CD4-positive, alpha-beta T cell (primary cell): Measurements from ENCODE around the gene KSR2. TPM values are rescaled to one million over a fixed set of nuclear protein-coding genes. Genes with fewer than 3 reads are reported as not detected.

Experiments
- ATAC-seq: fragments of 200-7000 bp; cut with Tn5 transposase; one replicate; pipeline ENCODE4 v1.10.0; 2022; ENCODE audit warnings: mild to moderate bottlenecking; ENCODE audit not compliant: poor library complexity
- CTCF ChIA-PET: fragments of 350-600 bp; sonication (Branson Sonifier 250); formaldehyde crosslinking; loops from one replicate; lab custom pipeline; 2021; ENCODE audit warnings: antibody characterized with exemption, inconsistent platforms; lab: Charles Lee
- POLR2A ChIA-PET: fragments of 350-600 bp; sonication (Branson Sonifier 250); formaldehyde crosslinking; loops from one replicate; lab custom pipeline; 2021; ENCODE audit warnings: antibody characterized with exemption, inconsistent platforms; lab: Charles Lee
- DNase-seq, 14 experiments: peaks; one replicate each; pipeline ENCODE4 v3.0.0-alpha.2; 2013 to 2020; ENCODE audit warnings: mixed read lengths in 2 of 14
- H3K27ac ChIP-seq, 2 donors: one replicate each; pipeline versions ENCODE4 v1.5.1 to v1.7.0; 2013; ENCODE audit warnings: low read length in 2 of 2, low read depth in 1 of 2, mild to moderate bottlenecking in 1 of 2
- H3K27me3 ChIP-seq, 2 experiments: 1 replicate in 1 of 2; 2 replicates in 1 of 2; pipeline versions ENCODE4 v1.6.1 to v1.7.0; 2013; ENCODE audit warnings: low read length in 2 of 2, control low read depth in 1 of 2, mild to moderate bottlenecking in 1 of 2, moderate library complexity in 1 of 2; ENCODE audit not compliant: insufficient read depth in 2 of 2, control insufficient read depth in 1 of 2
- H3K36me3 ChIP-seq: one replicate; pipeline ENCODE4 v1.6.1; 2013; ENCODE audit warnings: low read length, control low read depth; ENCODE audit not compliant: insufficient read depth
- H3K4me1 ChIP-seq: one replicate; pipeline ENCODE4 v1.6.1; 2013; ENCODE audit warnings: low read length, control low read depth; ENCODE audit not compliant: insufficient read depth
- H3K4me3 ChIP-seq: one replicate; pipeline ENCODE4 v1.5.1; 2013; ENCODE audit warnings: mild to moderate bottlenecking, low read length, moderate library complexity
- H3K9me3 ChIP-seq, 2 experiments: 1 replicate in 1 of 2; 2 replicates in 1 of 2; pipeline versions ENCODE4 v1.6.1 to v1.7.0; 2013; ENCODE audit warnings: low read length in 2 of 2, mild to moderate bottlenecking in 2 of 2, control low read depth in 1 of 2, moderate library complexity in 1 of 2; ENCODE audit not compliant: control insufficient read depth in 1 of 2, insufficient read depth in 1 of 2
- H3K27ac Mint-ChIP-seq: one replicate; pipeline ENCODE4 v1.8.0; 2020; ENCODE audit warnings: mixed read lengths
- H3K27me3 Mint-ChIP-seq: one replicate; pipeline ENCODE4 v1.8.0; 2021; ENCODE audit warnings: mixed read lengths
- H3K36me3 Mint-ChIP-seq: one replicate; pipeline ENCODE4 v1.8.0; 2021; ENCODE audit warnings: low read depth, mixed read lengths
- H3K4me1 Mint-ChIP-seq: one replicate; pipeline ENCODE4 v1.8.0; 2021; ENCODE audit warnings: low read depth, mixed read lengths
- H3K4me3 Mint-ChIP-seq: one replicate; pipeline ENCODE4 v1.8.0; 2020; ENCODE audit warnings: mild to moderate bottlenecking, mixed read lengths
- H3K9me3 Mint-ChIP-seq: one replicate; pipeline ENCODE4 v1.8.0; 2020; ENCODE audit warnings: mixed read lengths
- CTCF ChIP-seq: fragments of 200-600 bp; IDR thresholded peaks from one replicate; pipeline ENCODE4 v1.8.0; 2022; ENCODE audit warnings: antibody characterized with exemption, mild to moderate bottlenecking
- intact Hi-C, 2 experiments: fragments of 100-400 bp; cut with DNase I in 1 of 2; cut with micrococcal nuclease in 1 of 2; formaldehyde crosslinking; loops; one replicate each; pipeline versions ENCODE4 v1.15.1 to v1.9.0; 2023 to 2025; cut with DNase I, micrococcal nuclease
- total RNA-seq, 174 experiments: library from RNA in 2 of 174; stranded (reverse) in 2 of 174; gene quantifications; one replicate each; pipeline ENCODE4 v1.2.3 and lab custom pipeline; 2021 to 2026

Gene KSR2
- total RNA-seq, 2 experiments from 2014 or later: 0.05 to 0.17 TPM

GRCh38 chr12:118013283-118013682 is 44.5 kb upstream of the KSR2 start:
- H3K4me3 ChIP-seq: no peak overlapping the region
- H3K27ac Mint-ChIP-seq: no peak overlapping the region
- H3K4me3 Mint-ChIP-seq: no peak overlapping the region
- H3K4me1 ChIP-seq: peaks cover 17% of the 10 kb centered on the region
- no peak for ATAC-seq
- intact Hi-C loops: loop anchor here in 1 of 2 experiments (10.0 kb wide), 2 partner anchors 1198 to 1278 kb away; partner anchors contain the start of genes RNFT2 and SPRING1
- no peaks in the 10 kb centered on the region for H3K9me3 Mint-ChIP-seq
- no peak for DNase-seq
- ChIA-PET POLR2A (no interaction called here), CTCF (no interaction called here)
- TF ChIP-seq CTCF: no peak
- H3K36me3 ChIP-seq: no peaks in the 10 kb centered on the region
- H3K27me3 ChIP-seq: no peaks in the 10 kb centered on the region
- no peaks in the 10 kb centered on the region for H3K9me3 ChIP-seq
- H3K4me1 Mint-ChIP-seq: peaks cover 17% of the 10 kb centered on the region
- H3K36me3 Mint-ChIP-seq: peaks cover 15% of the 10 kb centered on the region
- no peak overlapping the region for H3K27ac ChIP-seq
- H3K27me3 Mint-ChIP-seq: no peaks in the 10 kb centered on the region

- Histone ChIP-seq H3K9me3 (no peaks in the 10 kb centered on the region), H3K4me1 (peaks cover 8% of the 10 kb centered on the region), H3K4me3 (no peak overlapping the region), H3K36me3 (no peaks in the 10 kb centered on the region), H3K27me3 (no peaks in the 10 kb centered on the region), H3K27ac (no peak overlapping the region)
- Mint-ChIP-seq H3K4me1 (peaks cover 6% of the 10 kb centered on the region), H3K27me3 (no peaks in the 10 kb centered on the region), H3K27ac (no peak overlapping the region), H3K9me3 (no peaks in the 10 kb centered on the region), H3K4me3 (no peak overlapping the region), H3K36me3 (peaks cover 5% of the 10 kb centered on the region)
- CTCF ChIA-PET: no interaction called here
- POLR2A ChIA-PET: no interaction called here
- DNase-seq (no peak), ATAC-seq (no peak)
- intact Hi-C loops: loop anchor here in 1 of 2 experiments (10.0 kb wide), 2 partner anchors 1197 to 1277 kb away; partner anchors contain the start of genes RNFT2 and SPRING1
- TF ChIP-seq CTCF: no peak
These were observed 43.2 kb upstream of the KSR2 start for GRCh38 chr12:118011961-118012360.

GRCh38 chr12:118011377-118011776 is 42.6 kb upstream of the KSR2 start:
- Mint-ChIP-seq H3K4me3 (no peak overlapping the region), H3K4me1 (peaks cover 2% of the 10 kb centered on the region), H3K9me3 (no peaks in the 10 kb centered on the region), H3K27me3 (no peaks in the 10 kb centered on the region), H3K36me3 (peaks cover 2% of the 10 kb centered on the region), H3K27ac (no peak overlapping the region)
- Histone ChIP-seq H3K9me3 (no peaks in the 10 kb centered on the region), H3K36me3 (no peaks in the 10 kb centered on the region), H3K4me3 (no peak overlapping the region), H3K4me1 (peaks cover 5% of the 10 kb centered on the region), H3K27ac (no peak overlapping the region), H3K27me3 (no peaks in the 10 kb centered on the region)
- ATAC-seq (no peak), DNase-seq (no peak)
- no peak for TF ChIP-seq CTCF
- ChIA-PET CTCF (no interaction called here), POLR2A (no interaction called here)
- intact Hi-C loops: loop anchor here in 1 of 2 experiments (10.0 kb wide), 2 partner anchors 1197 to 1277 kb away; partner anchors contain the start of genes RNFT2 and SPRING1
